SK-N-SH (cell line): ENCODE data around the gene NHLH1. TPM values are rescaled to one million over a fixed set of nuclear protein-coding genes. Genes with fewer than 3 reads are reported as not detected.

ENCODE experiments used
- CTCF ChIA-PET: fragments of 300-600, 350-600 bp; formaldehyde crosslinking; extraction: SDS; loops from one replicate; lab custom pipeline; 2021; lab: Yijun Ruan, JAX
- POLR2A ChIA-PET: fragments of 350-600 bp; sonication (Branson Sonifier 250); formaldehyde crosslinking; extraction: SDS; loops from one replicate; lab custom pipeline; 2020; ENCODE audit warnings: antibody characterized with exemption, inconsistent platforms; lab: Yijun Ruan, JAX
- DNase-seq: peaks from one replicate; pipeline ENCODE4 v3.0.0; 2012
- H2AFZ ChIP-seq: fragments of 200-600 bp; sonication (generic); 2 replicates; pipeline ENCODE4 v1.8.1; 2016; ENCODE audit warnings: antibody characterized with exemption, mild to moderate bottlenecking, low read depth
- H3F3A ChIP-seq: fragments of 200-600 bp; sonication (generic); replicated peaks from 2 replicates; pipeline ENCODE3; 2016; ENCODE audit warnings: antibody characterized with exemption, mild to moderate bottlenecking; ENCODE audit not compliant: insufficient read depth
- H3K27ac ChIP-seq, 2 experiments: fragments of 200-500 bp in 1 of 2; fragments of 200-600 bp in 1 of 2; sonication (Bioruptor generic) in 1 of 2; sonication (generic), shearing (Covaris generic) in 1 of 2; 2 replicates each; pipeline versions ENCODE4 v1.5.1 to v1.6.1; 2014 to 2016; ENCODE audit warnings: low read depth in 2 of 2, inconsistent platforms in 1 of 2, low read length in 1 of 2, mild to moderate bottlenecking in 1 of 2, mixed read lengths in 1 of 2
- H3K27me3 ChIP-seq: fragments of 200-600 bp; sonication (generic), shearing (Covaris generic); 2 replicates; pipeline ENCODE4 v1.6.1; 2016; ENCODE audit warnings: mixed run types; ENCODE audit not compliant: insufficient read depth
- H3K36me3 ChIP-seq, 2 experiments: fragments of 200-500 bp in 1 of 2; fragments of 200-600 bp in 1 of 2; sonication (Bioruptor generic) in 1 of 2; sonication (generic) in 1 of 2; replicated peaks in 1 of 2; 2 replicates each; pipeline versions ENCODE3 to v1.5.1; 2014 to 2016; ENCODE audit warnings: low read length in 1 of 2, mild to moderate bottlenecking in 1 of 2; ENCODE audit not compliant: insufficient read depth in 2 of 2, control insufficient read depth in 1 of 2
- H3K4me1 ChIP-seq, 2 experiments: fragments of 200-500 bp in 1 of 2; fragments of 200-600 bp in 1 of 2; sonication (Bioruptor generic) in 1 of 2; sonication (generic), shearing (Covaris generic) in 1 of 2; 2 replicates each; pipeline versions ENCODE4 v1.5.1 to v1.6.1; 2014 to 2016; ENCODE audit warnings: low read depth in 1 of 2, low read length in 1 of 2, mixed run types in 1 of 2; ENCODE audit not compliant: insufficient read depth in 2 of 2, control insufficient read depth in 1 of 2
- H3K4me2 ChIP-seq: fragments of 200-600 bp; sonication (generic), shearing (Covaris generic); 2 replicates; pipeline ENCODE4 v1.6.1; 2017; ENCODE audit warnings: mixed run types
- H3K4me3 ChIP-seq, 2 experiments: fragments of 200-500 bp in 1 of 2; fragments of 200-600 bp in 1 of 2; sonication (Bioruptor generic) in 1 of 2; sonication (generic), shearing (Covaris generic) in 1 of 2; 2 replicates each; pipeline versions ENCODE4 v1.5.1 to v1.8.1; 2014 to 2016; ENCODE audit warnings: low read depth in 2 of 2, inconsistent platforms in 1 of 2, low read length in 1 of 2, mild to moderate bottlenecking in 1 of 2, mixed read lengths in 1 of 2, moderate library complexity in 1 of 2
- H3K79me2 ChIP-seq: fragments of 200-600 bp; sonication (generic); 2 replicates; pipeline ENCODE4 v1.8.1; 2017; ENCODE audit warnings: mild to moderate bottlenecking; ENCODE audit not compliant: insufficient read depth
- H3K9ac ChIP-seq: fragments of 200-600 bp; sonication (generic); 2 replicates; pipeline ENCODE4 v1.6.1; 2017; ENCODE audit warnings: mixed run types
- H3K9me2 ChIP-seq: fragments of 200-600 bp; sonication (generic); 2 replicates; pipeline ENCODE4 v1.6.1; 2017; ENCODE audit warnings: mixed run types
- H3K9me3 ChIP-seq: fragments of 200-600 bp; sonication (generic); 2 replicates; pipeline ENCODE4 v1.6.1; 2017; ENCODE audit warnings: mixed run types, mild to moderate bottlenecking, moderate library complexity
- H4K20me1 ChIP-seq: fragments of 200-600 bp; sonication (generic); 2 replicates; pipeline ENCODE4 v1.6.1; 2017; ENCODE audit warnings: mild to moderate bottlenecking, mixed run types; ENCODE audit not compliant: insufficient read depth
- FOXM1 ChIP-seq: IDR thresholded peaks from 2 replicates; pipeline ENCODE4 v1.4.0; 2012; ENCODE audit warnings: low read depth, mild to moderate bottlenecking
- POLR2AphosphoS5 ChIP-seq: IDR thresholded peaks from 2 replicates; pipeline ENCODE4 v1.6.1; 2012; ENCODE audit warnings: low read depth, low read length
- RAD21 ChIP-seq: IDR thresholded peaks from 2 replicates; pipeline ENCODE4 v1.6.1; 2012; ENCODE audit warnings: mild to moderate bottlenecking, low read length
- REST ChIP-seq: IDR thresholded peaks from 2 replicates; pipeline ENCODE4 v1.6.1; 2012; ENCODE audit warnings: mild to moderate bottlenecking, low read depth, low read length, moderate library complexity
- SIN3A ChIP-seq: IDR thresholded peaks from 2 replicates; pipeline ENCODE4 v1.6.1; 2012; ENCODE audit warnings: low read depth, mild to moderate bottlenecking, low read length, moderate library complexity, borderline replicate concordance
- WGBS: methylation state at CpG from one replicate; pipeline ENCODE4 v1.1.6; 2017; ENCODE audit warnings: low lambda C conversion rate; 5-methylcytosine and 5-hydroxymethylcytosine counted together
- polyA plus RNA-seq, 3 experiments: library from polyadenylated mRNA; depleted of rRNA; stranded (reverse); fragments of >200 nt; gene quantifications; 2 replicates each; pipeline ENCODE4 v1.2.3, GENCODE V29; 2012
- TF ChIP-seq, protein P1 (sequence below): fragments of 200-600 bp; sonication (generic); IDR thresholded peaks from 2 replicates; pipeline ENCODE4 v1.6.1; 2017; ENCODE audit warnings: antibody characterized with exemption, mild to moderate bottlenecking, moderate library complexity

The NHLH1 gene
- polyA plus RNA-seq, 1 of the 3 experiments (the other 2 are of a cell fraction), result 0.18 TPM

- no peak overlapping the region for H2AFZ ChIP-seq
- ChIA-PET POLR2A (no interaction called here), CTCF (interaction anchor here (1.2 to 8.4 kb wide), 8 partner anchors 10 to 286 kb away, joined by 3 to 100 read pairs (median 6); no protein-coding TSS in a partner anchor)
- no peaks in the 10 kb centered on the region for H3K9me3 ChIP-seq
- no peak overlapping the region for H3K27ac ChIP-seq
- H3K9ac ChIP-seq, result no peak overlapping the region
- no peak overlapping the region for H3K4me2 ChIP-seq
- H3F3A ChIP-seq, result no peaks in the 10 kb centered on the region
- H3K4me1 ChIP-seq, result peaks cover 0 to 9% of the 10 kb centered on the region in 2 experiments; a peak in 2 of 4 replicates
- no peak overlapping the region for H3K4me3 ChIP-seq
- H3K79me2 ChIP-seq, result no peaks in the 10 kb centered on the region
- no peaks in the 10 kb centered on the region for H3K27me3 ChIP-seq
- TF ChIP-seq POLR2AphosphoS5 (no peak), SIN3A (no peak), FOXM1 (no peak)
- TF ChIP-seq, protein P1, sequence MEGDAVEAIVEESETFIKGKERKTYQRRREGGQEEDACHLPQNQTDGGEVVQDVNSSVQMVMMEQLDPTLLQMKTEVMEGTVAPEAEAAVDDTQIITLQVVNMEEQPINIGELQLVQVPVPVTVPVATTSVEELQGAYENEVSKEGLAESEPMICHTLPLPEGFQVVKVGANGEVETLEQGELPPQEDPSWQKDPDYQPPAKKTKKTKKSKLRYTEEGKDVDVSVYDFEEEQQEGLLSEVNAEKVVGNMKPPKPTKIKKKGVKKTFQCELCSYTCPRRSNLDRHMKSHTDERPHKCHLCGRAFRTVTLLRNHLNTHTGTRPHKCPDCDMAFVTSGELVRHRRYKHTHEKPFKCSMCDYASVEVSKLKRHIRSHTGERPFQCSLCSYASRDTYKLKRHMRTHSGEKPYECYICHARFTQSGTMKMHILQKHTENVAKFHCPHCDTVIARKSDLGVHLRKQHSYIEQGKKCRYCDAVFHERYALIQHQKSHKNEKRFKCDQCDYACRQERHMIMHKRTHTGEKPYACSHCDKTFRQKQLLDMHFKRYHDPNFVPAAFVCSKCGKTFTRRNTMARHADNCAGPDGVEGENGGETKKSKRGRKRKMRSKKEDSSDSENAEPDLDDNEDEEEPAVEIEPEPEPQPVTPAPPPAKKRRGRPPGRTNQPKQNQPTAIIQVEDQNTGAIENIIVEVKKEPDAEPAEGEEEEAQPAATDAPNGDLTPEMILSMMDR, result no peak
- TF ChIP-seq, all 33 proteins: peak for 0
- no peaks in the 10 kb centered on the region for H3K9me2 ChIP-seq
- 60% methylated on average over 4 of the region's 4 CpGs for whole genome bisulfite sequencing
- DNase-seq, result no peak
- H3K36me3 ChIP-seq, result no peaks in the 10 kb centered on the region
- H4K20me1 ChIP-seq, result no peaks in the 10 kb centered on the region
Measured at GRCh38 chr1:160371756-160372155, 4.9 kb downstream of the NHLH1 start.

DNA sequence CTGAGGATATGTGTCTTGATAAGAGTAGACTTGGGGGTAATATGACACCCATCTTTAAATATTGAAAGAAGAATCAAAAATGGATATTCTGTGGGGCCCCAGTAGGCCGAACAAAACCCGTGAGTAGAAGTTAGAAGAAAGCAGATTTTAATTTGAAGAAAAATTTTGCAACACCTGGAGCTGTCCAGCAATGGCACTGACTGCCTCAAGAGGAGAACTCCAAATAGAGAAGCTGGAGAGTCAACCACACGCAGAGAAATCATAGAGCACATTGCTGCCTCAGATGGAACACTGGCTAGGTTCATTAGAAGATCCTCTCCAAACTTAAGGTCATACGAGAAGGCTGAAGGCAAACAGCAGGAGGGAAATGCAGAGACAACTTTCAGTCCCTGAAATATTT is 6.8 kb downstream of the NHLH1 start:
- Histone ChIP-seq H3K27ac (no peak overlapping the region), H3K4me3 (no peak overlapping the region), H3K27me3 (no peaks in the 10 kb centered on the region), H3K79me2 (no peaks in the 10 kb centered on the region), H3K9ac (no peak overlapping the region), H3F3A (no peaks in the 10 kb centered on the region), H2AFZ (no peak overlapping the region), H3K9me2 (no peaks in the 10 kb centered on the region), H3K4me1 (peaks cover 0 to 9% of the 10 kb centered on the region in 2 experiments; a peak in 2 of 4 replicates), H3K9me3 (no peaks in the 10 kb centered on the region), H3K36me3 (no peaks in the 10 kb centered on the region), H3K4me2 (no peak overlapping the region), H4K20me1 (no peaks in the 10 kb centered on the region)
- ChIA-PET POLR2A (no interaction called here), CTCF (interaction anchor here (1.4 to 8.4 kb wide), 6 partner anchors 10 to 367 kb away, joined by 3 to 100 read pairs (median 20); partner anchors contain the start of gene NHLH1)
- DNase-seq, result no peak
- WGBS, result 87% methylated on average over 4 of the region's 4 CpGs
- TF ChIP-seq, protein P1, result no peak
- TF ChIP-seq RAD21 (no peak), REST (peak; percentile 89)
